ENCODE data around the gene CEP97.

DNA sequence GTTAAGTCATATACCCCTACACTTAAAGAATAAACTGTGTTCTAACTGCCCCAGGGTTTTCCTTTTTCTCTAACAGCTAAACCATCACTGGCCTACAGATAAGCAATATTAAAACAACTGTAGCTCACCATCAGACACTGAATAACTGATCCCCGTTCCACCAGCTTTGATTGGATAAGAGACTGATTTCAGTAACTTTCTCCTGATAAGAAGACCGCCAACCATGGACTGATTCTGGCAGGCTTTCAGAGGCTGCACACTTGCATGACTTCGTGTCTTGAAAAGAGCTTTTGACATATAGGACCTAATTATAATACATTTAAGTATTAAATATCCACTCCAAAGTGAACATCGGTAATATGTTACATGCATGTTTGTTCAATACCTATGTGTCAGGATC is 15.3 kb upstream of the CEP97 start:
- TF ChIP-seq MYC (IDR thresholded peaks at IDR 0.05; ENCODE audit: low read depth, low read length) = no peak
- no peak for TF ChIP-seq POLR2A (IDR thresholded peaks at IDR 0.05; ENCODE audit: extremely low read depth, insufficient read length)
- TF ChIP-seq, protein P1, sequence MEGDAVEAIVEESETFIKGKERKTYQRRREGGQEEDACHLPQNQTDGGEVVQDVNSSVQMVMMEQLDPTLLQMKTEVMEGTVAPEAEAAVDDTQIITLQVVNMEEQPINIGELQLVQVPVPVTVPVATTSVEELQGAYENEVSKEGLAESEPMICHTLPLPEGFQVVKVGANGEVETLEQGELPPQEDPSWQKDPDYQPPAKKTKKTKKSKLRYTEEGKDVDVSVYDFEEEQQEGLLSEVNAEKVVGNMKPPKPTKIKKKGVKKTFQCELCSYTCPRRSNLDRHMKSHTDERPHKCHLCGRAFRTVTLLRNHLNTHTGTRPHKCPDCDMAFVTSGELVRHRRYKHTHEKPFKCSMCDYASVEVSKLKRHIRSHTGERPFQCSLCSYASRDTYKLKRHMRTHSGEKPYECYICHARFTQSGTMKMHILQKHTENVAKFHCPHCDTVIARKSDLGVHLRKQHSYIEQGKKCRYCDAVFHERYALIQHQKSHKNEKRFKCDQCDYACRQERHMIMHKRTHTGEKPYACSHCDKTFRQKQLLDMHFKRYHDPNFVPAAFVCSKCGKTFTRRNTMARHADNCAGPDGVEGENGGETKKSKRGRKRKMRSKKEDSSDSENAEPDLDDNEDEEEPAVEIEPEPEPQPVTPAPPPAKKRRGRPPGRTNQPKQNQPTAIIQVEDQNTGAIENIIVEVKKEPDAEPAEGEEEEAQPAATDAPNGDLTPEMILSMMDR (IDR thresholded peaks at IDR 0.05; ENCODE audit: low read depth, low read length) = no peak

Data from NB4 (cell line).